Upper lobe of left lung (tissue), 6 donors: ENCODE data around the gene S100A2. TPM values are rescaled to one million over a fixed set of nuclear protein-coding genes. Genes with fewer than 3 reads are reported as not detected.
A peak's percentile ranks its signal among the peaks of the same experiment; 100 is the strongest.

Experiments
- ATAC-seq, 2 donors: fragments of 200-7000 bp; cut with Tn5 transposase; one replicate each; pipeline ENCODE4 v1.9.1; 2022; ENCODE audit warnings: mild to moderate bottlenecking in 2 of 2, moderate library complexity in 2 of 2; ENCODE audit not compliant: low FRiP score in 2 of 2
- DNase-seq, 2 donors: peaks; one replicate each; pipeline ENCODE4 v3.0.0-alpha.2; 2019 to 2020
- H3K27ac ChIP-seq, 4 donors: fragments of 200-600 bp; sonication (generic); one replicate each; pipeline ENCODE4 v1.5.1; 2016 to 2019
- H3K27me3 ChIP-seq, 4 donors: fragments of 200-600 bp; sonication (generic); one replicate each; pipeline ENCODE4 v1.5.1; 2017 to 2019
- H3K36me3 ChIP-seq, 4 donors: fragments of 200-600 bp; sonication (generic); one replicate each; pipeline ENCODE4 v1.5.1; 2016 to 2019
- H3K4me1 ChIP-seq, 4 donors: fragments of 200-600 bp; sonication (generic); one replicate each; pipeline ENCODE4 v1.5.1; 2018 to 2019
- H3K4me3 ChIP-seq, 4 donors: fragments of 200-600 bp; sonication (generic); one replicate each; pipeline ENCODE4 v1.5.1; 2017 to 2019; ENCODE audit warnings: mild to moderate bottlenecking in 2 of 4, moderate library complexity in 1 of 4
- H3K9me3 ChIP-seq, 4 donors: fragments of 200-600 bp; sonication (generic); one replicate each; pipeline ENCODE4 v1.5.1; 2018 to 2019
- CTCF ChIP-seq, 6 experiments: fragments of 450-650 bp in 4 of 6; fragments of 200-600 bp in 2 of 6; sonication (generic) in 2 of 6; IDR thresholded peaks; one replicate each; pipeline ENCODE4 v1.5.1; 2016 to 2019; ENCODE audit warnings: antibody characterized with exemption in 6 of 6
- EP300 ChIP-seq, 4 donors: sonication (generic); formaldehyde crosslinking; IDR thresholded peaks; one replicate each; pipeline ENCODE4 v1.5.1; 2017; ENCODE audit warnings: antibody characterized with exemption in 4 of 4, control low read depth in 2 of 4
- POLR2A ChIP-seq, 4 donors: fragments of 450-650 bp; IDR thresholded peaks; one replicate each; pipeline ENCODE4 v1.5.1; 2016 to 2017; ENCODE audit warnings: antibody characterized with exemption in 4 of 4, mild to moderate bottlenecking in 2 of 4
- POLR2AphosphoS5 ChIP-seq, 2 donors: sonication (generic); formaldehyde crosslinking; IDR thresholded peaks; one replicate each; pipeline ENCODE4 v1.5.1; 2017; ENCODE audit warnings: antibody characterized with exemption in 2 of 2
- WGBS, 2 donors: methylation state at CpG; one replicate each; pipeline ENCODE4 v1.1.5; 2017 to 2018; 5-methylcytosine and 5-hydroxymethylcytosine counted together
- total RNA-seq, 6 donors: library from RNA; depleted of rRNA in 4 of 6; stranded (reverse); fragments of >200 nt in 4 of 6; gene quantifications; one replicate each; pipeline versions ENCODE4 v1.1.0 to v1.2.1, GENCODE V29; 2016 to 2021
- donor health status: DM: no; HTN: no; CAD: no; lungs with moderate emphysema.
- donor health status: DM: no; HTN: yes; CAD: no; lungs with severe emphysema.

The S100A2 gene
- total RNA-seq, result 10 to 100 TPM in 2 of 6 donors, 1 to 10 TPM in 3, not detected in 1; 2.0 to 12.0 (median 7.9) TPM

- 25 to 36% methylated on average over 8 of the region's 8 CpGs for WGBS, 2 donors
- TF ChIP-seq POLR2A (IDR thresholded peaks at IDR 0.05) (peak in 2 of 4 donors; percentile 34 to 37), POLR2AphosphoS5 (IDR thresholded peaks at IDR 0.05) (peak; percentile 58 to 64), EP300 (IDR thresholded peaks at IDR 0.05) (peak in 1 of 4 donors; percentile 66), CTCF (IDR thresholded peaks at IDR 0.05) (no peak)
- ATAC-seq (peak; percentile 71 to 81), DNase-seq (peak in 1 of 2 donors; percentile 91)
- Histone ChIP-seq H3K27ac (peak within 1 kb of the TSS; percentile 95 to 99 (median 96)), H3K4me1 (peaks cover 41 to 49% (median 44%) of the 10 kb centered on the region in 4 donors), H3K27me3 (no peaks in the 10 kb centered on the region), H3K36me3 (no peaks in the 10 kb centered on the region), H3K4me3 (peak within 1 kb of the TSS in 1 of 4 donors; percentile 21), H3K9me3 (no peaks in the 10 kb centered on the region)
Observed at GRCh38 chr1:153565529-153566374, at the start of gene S100A2. S100A2 (minus strand) TSS chr1:153565844; CDS start chr1:153563877, 1,967 bp downstream.

- TF ChIP-seq POLR2A (IDR thresholded peaks at IDR 0.05), result no peak
- no peaks in the 10 kb centered on the region for H3K27me3 ChIP-seq
- peaks cover 32 to 60% (median 49%) of the 10 kb centered on the region in 4 donors for H3K4me1 ChIP-seq
- H3K27ac ChIP-seq, result peak overlapping the region; percentile 58 to 86 (median 76)
- no peak for DNase-seq
- H3K4me3 ChIP-seq, result peak overlapping the region in 3 of 4 donors; percentile 17 to 46 (median 40)
- WGBS, 2 donors, result 100% methylated on average over 2 of the region's 2 CpGs; no CpG with 5 or more reads in 1 of the 2 donors
- peaks cover 0 to 8% (median 6%) of the 10 kb centered on the region in 4 donors for H3K36me3 ChIP-seq
- ATAC-seq, result no peak
- no peaks in the 10 kb centered on the region for H3K9me3 ChIP-seq
Observed at GRCh38 chr1:153615406-153615805, 49.8 kb upstream of the S100A2 start.

GRCh38 chr1:153614906-153615305 lies 49.3 kb upstream of the S100A2 start:
- Histone ChIP-seq H3K9me3 (no peaks in the 10 kb centered on the region), H3K36me3 (peaks cover 0 to 7% (median 5%) of the 10 kb centered on the region in 4 donors), H3K4me1 (peaks cover 37 to 65% (median 54%) of the 10 kb centered on the region in 4 donors), H3K27me3 (no peaks in the 10 kb centered on the region), H3K4me3 (peak overlapping the region in 3 of 4 donors; percentile 17 to 46 (median 40)), H3K27ac (peak overlapping the region in 2 of 4 donors; percentile 64 to 86)
- ATAC-seq, result no peak
- DNase-seq, result no peak
- TF ChIP-seq POLR2AphosphoS5 (IDR thresholded peaks at IDR 0.05), result no peak
- TF ChIP-seq POLR2A (IDR thresholded peaks at IDR 0.05), result no peak
- no peak for TF ChIP-seq CTCF (IDR thresholded peaks at IDR 0.05)
- TF ChIP-seq EP300 (IDR thresholded peaks at IDR 0.05), result no peak
- 84 to 95% methylated on average over 3 to 7 of the region's 7 CpGs for WGBS, 2 donors

GRCh38 chr1:153614189-153614900 lies 48.7 kb upstream of the S100A2 start:
- TF ChIP-seq POLR2A (IDR thresholded peaks at IDR 0.05) (no peak), POLR2AphosphoS5 (IDR thresholded peaks at IDR 0.05) (no peak), CTCF (IDR thresholded peaks at IDR 0.05) (no peak), EP300 (IDR thresholded peaks at IDR 0.05) (no peak)
- H3K27ac ChIP-seq, result peak overlapping the region in 3 of 4 donors; percentile 7 to 99 (median 86)
- H3K27me3 ChIP-seq, result no peaks in the 10 kb centered on the region
- no peak for DNase-seq
- H3K4me3 ChIP-seq, result peak overlapping the region in 3 of 4 donors; percentile 17 to 46 (median 40)
- peaks cover 42 to 70% (median 59%) of the 10 kb centered on the region in 4 donors for H3K4me1 ChIP-seq
- no peaks in the 10 kb centered on the region for H3K9me3 ChIP-seq
- no peak for ATAC-seq
- 76 to 77% methylated on average over 2 of the region's 2 CpGs for WGBS, 2 donors
- peaks cover 0 to 7% (median 2%) of the 10 kb centered on the region in 4 donors for H3K36me3 ChIP-seq

GRCh38 chr1:153613406-153613805 lies 47.8 kb upstream of the S100A2 start:
- peak overlapping the region in 3 of 4 donors; percentile 43 to 55 (median 49) for H3K4me3 ChIP-seq
- H3K4me1 ChIP-seq, result peaks cover 45 to 80% (median 67%) of the 10 kb centered on the region in 4 donors
- H3K36me3 ChIP-seq, result peaks cover 0 to under 1% (median 0%) of the 10 kb centered on the region in 4 donors
- no peaks in the 10 kb centered on the region for H3K27me3 ChIP-seq
- H3K27ac ChIP-seq, result peak overlapping the region; percentile 61 to 99 (median 90)
- ATAC-seq (no peak), DNase-seq (no peak)
- TF ChIP-seq POLR2AphosphoS5 (IDR thresholded peaks at IDR 0.05) (no peak), CTCF (IDR thresholded peaks at IDR 0.05) (no peak), POLR2A (IDR thresholded peaks at IDR 0.05) (no peak), EP300 (IDR thresholded peaks at IDR 0.05) (no peak)
- no peaks in the 10 kb centered on the region for H3K9me3 ChIP-seq
- WGBS, 2 donors, result 69 to 79% methylated on average over 5 of the region's 5 CpGs
